ENCODE measurements around the gene TAS2R9. TPM values are rescaled to one million over a fixed set of nuclear protein-coding genes. Genes with fewer than 3 reads are reported as not detected.

TAS2R9 gene
- total RNA-seq, 1 donor from 2014 or later: not detected

- H3K27ac ChIP-seq: no peak overlapping the region
- H3K27me3 ChIP-seq: no peaks in the 10 kb centered on the region
- intact Hi-C loops (cut with DNase I): no loop called here
- no peaks in the 10 kb centered on the region for H3K9me3 ChIP-seq
- no peak for TF ChIP-seq POLR2AphosphoS5 (IDR thresholded peaks at IDR 0.05; ENCODE audit: insufficient read depth in 1 of 2, low read depth in 1 of 2)
- TF ChIP-seq POLR2A (IDR thresholded peaks at IDR 0.05): no peak
- no peak for TF ChIP-seq CTCF (IDR thresholded peaks at IDR 0.05)
- DNase-seq (ENCODE audit: extremely low spot score in 2 of 2): no peak
- no peaks in the 10 kb centered on the region for H3K36me3 ChIP-seq
- H3K4me3 ChIP-seq: no peak overlapping the region
- no peaks in the 10 kb centered on the region for H3K4me1 ChIP-seq
These were observed 15.0 kb upstream of the TAS2R9 start for GRCh38 chr12:10824957-10825356.

GRCh38 chr12:10811883-10812536 lies 2.0 kb upstream of the TAS2R9 start:
- Histone ChIP-seq H3K36me3 (no peaks in the 10 kb centered on the region), H3K4me3 (no peak overlapping the region), H3K27ac (no peak overlapping the region), H3K27me3 (no peaks in the 10 kb centered on the region), H3K4me1 (no peaks in the 10 kb centered on the region), H3K9me3 (no peaks in the 10 kb centered on the region)
- intact Hi-C loops (cut with DNase I): no loop called here
- DNase-seq (ENCODE audit: extremely low spot score in 2 of 2): no peak
- TF ChIP-seq CTCF (IDR thresholded peaks at IDR 0.05) (no peak), POLR2A (IDR thresholded peaks at IDR 0.05) (no peak), POLR2AphosphoS5 (IDR thresholded peaks at IDR 0.05; ENCODE audit: insufficient read depth in 1 of 2, low read depth in 1 of 2) (no peak)

GRCh38 chr12:10807186-10807585 lies 2.8 kb downstream of the TAS2R9 start, which contains the start of gene TAS2R8:
TSS of gene TAS2R8 (minus strand) at chr12:10807286. CDS start at chr12:10806980, 306 bp downstream.
- no peak for DNase-seq (ENCODE audit: extremely low spot score in 2 of 2)
- intact Hi-C loops (cut with DNase I): no loop called here
- Histone ChIP-seq H3K36me3 (no peaks in the 10 kb centered on the region), H3K27ac (no peak within 1 kb of the TSS), H3K27me3 (no peaks in the 10 kb centered on the region), H3K4me1 (no peaks in the 10 kb centered on the region), H3K4me3 (no peak within 1 kb of the TSS), H3K9me3 (no peaks in the 10 kb centered on the region)
- TF ChIP-seq CTCF (IDR thresholded peaks at IDR 0.05) (no peak), POLR2AphosphoS5 (IDR thresholded peaks at IDR 0.05; ENCODE audit: insufficient read depth in 1 of 2, low read depth in 1 of 2) (no peak), POLR2A (IDR thresholded peaks at IDR 0.05) (no peak)

- intact Hi-C loops (cut with DNase I): no loop called here
- Histone ChIP-seq H3K36me3 (no peaks in the 10 kb centered on the region), H3K27ac (no peak within 1 kb of the TSS), H3K4me1 (no peaks in the 10 kb centered on the region), H3K9me3 (no peaks in the 10 kb centered on the region), H3K4me3 (no peak within 1 kb of the TSS), H3K27me3 (no peaks in the 10 kb centered on the region)
- no peak for DNase-seq (ENCODE audit: extremely low spot score in 2 of 2)
- TF ChIP-seq POLR2A (IDR thresholded peaks at IDR 0.05) (no peak), POLR2AphosphoS5 (IDR thresholded peaks at IDR 0.05; ENCODE audit: insufficient read depth in 1 of 2, low read depth in 1 of 2) (no peak), CTCF (IDR thresholded peaks at IDR 0.05) (no peak)
These were observed 7.4 kb downstream of the TAS2R9 start, which contains the start of gene TAS2R7 for GRCh38 chr12:10802587-10802986. TSS of gene TAS2R7 (minus strand) at chr12:10802627. CDS start at chr12:10802570, 57 bp downstream.

GRCh38 chr12:10801741-10802140 lies 8.2 kb downstream of the TAS2R9 start:
- intact Hi-C loops (cut with DNase I): no loop called here
- Histone ChIP-seq H3K9me3 (no peaks in the 10 kb centered on the region), H3K27me3 (no peaks in the 10 kb centered on the region), H3K27ac (no peak overlapping the region), H3K36me3 (no peaks in the 10 kb centered on the region), H3K4me3 (no peak overlapping the region), H3K4me1 (no peaks in the 10 kb centered on the region)
- DNase-seq (ENCODE audit: extremely low spot score in 2 of 2): no peak
- no peak for TF ChIP-seq POLR2AphosphoS5 (IDR thresholded peaks at IDR 0.05; ENCODE audit: insufficient read depth in 1 of 2, low read depth in 1 of 2)
- no peak for TF ChIP-seq POLR2A (IDR thresholded peaks at IDR 0.05)
- no peak for TF ChIP-seq CTCF (IDR thresholded peaks at IDR 0.05)
